ENCODE data around the gene CYP2U1. TPM values are rescaled to one million over a fixed set of nuclear protein-coding genes. Genes with fewer than 3 reads are reported as not detected.

The CYP2U1 gene
- total and polyA plus RNA-seq, 2 experiments from 2014 or later, result 3.2 to 9.9 TPM

DNA sequence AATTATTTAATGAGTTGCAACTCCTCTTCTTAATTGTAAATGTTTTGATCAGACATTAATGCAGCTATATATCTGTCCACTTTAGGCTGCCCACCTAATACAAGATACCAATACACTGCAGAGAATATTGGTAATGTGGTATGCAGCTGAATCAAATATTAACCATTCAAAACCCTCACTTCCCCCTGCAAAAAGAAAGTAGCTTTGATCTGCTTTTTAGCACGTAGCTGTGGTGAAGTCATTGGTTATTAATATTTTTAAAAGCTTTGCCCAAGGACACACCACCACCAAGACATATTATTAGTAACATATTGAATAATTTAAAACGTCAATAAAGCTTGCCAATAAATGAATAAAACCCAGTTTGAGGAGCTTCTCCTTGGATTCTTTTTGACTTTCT, 28.6 kb upstream of the CYP2U1 start:
- no peak overlapping the region for H3K27ac ChIP-seq (ENCODE audit: low read depth)
- no peaks in the 10 kb centered on the region for H3K36me3 ChIP-seq (ENCODE audit: insufficient read depth)
- DNase-seq (ENCODE audit: low spot score), result no peak
- no peak overlapping the region for H3K4me2 ChIP-seq
- peaks cover 6% of the 10 kb centered on the region; the same call in 2 of the 3 replicates for H3K9me3 Mint-ChIP-seq
- H3F3A ChIP-seq (replicated peaks; ENCODE audit: low read depth), result peaks cover 4% of the 10 kb centered on the region; the same call in 1 of the 2 replicates
- peaks cover 13% of the 10 kb centered on the region for H3K36me3 Mint-ChIP-seq (ENCODE audit: low read depth)
- peaks cover 9% of the 10 kb centered on the region; the same call in 2 of the 3 replicates for H3K4me1 Mint-ChIP-seq
- H3K4me1 ChIP-seq (ENCODE audit: insufficient read depth), result peaks cover 19% of the 10 kb centered on the region
- H3K27me3 ChIP-seq (ENCODE audit: insufficient read depth), result no peaks in the 10 kb centered on the region
- TF ChIP-seq JUNB (IDR thresholded peaks at IDR 0.05; ENCODE audit: unreplicated experiment) (no peak), CTCF (conservative IDR thresholded peaks at IDR 0.05; ENCODE audit: low read depth in 2 of 2) (no peak), REST (IDR thresholded peaks at IDR 0.05; ENCODE audit: unreplicated experiment) (no peak), ZNF331 (CRISPR knock-in tag; IDR thresholded peaks at IDR 0.05; ENCODE audit: low read depth) (no peak), EZH2 (IDR thresholded peaks at IDR 0.05; ENCODE audit: low read depth, unreplicated experiment) (no peak), STAT1 (IDR thresholded peaks at IDR 0.05; ENCODE audit: unreplicated experiment) (no peak), ZNF114 (CRISPR knock-in tag; IDR thresholded peaks at IDR 0.05) (no peak), CREB1 (CRISPR knock-in tag; IDR thresholded peaks at IDR 0.05; ENCODE audit: low read depth) (no peak), ETS1 (IDR thresholded peaks at IDR 0.05) (no peak), EZH2phosphoT487 (IDR thresholded peaks at IDR 0.05; ENCODE audit: unreplicated experiment) (no peak), NANOG (IDR thresholded peaks at IDR 0.05; ENCODE audit: borderline replicate concordance) (no peak), ZNF462 (CRISPR knock-in tag; IDR thresholded peaks at IDR 0.05) (no peak)
- no peak overlapping the region for H2AFZ ChIP-seq
- no peak overlapping the region for H3K4me3 ChIP-seq
- no peaks in the 10 kb centered on the region for H3K27me3 Mint-ChIP-seq (ENCODE audit: insufficient read depth, low read depth, poor library complexity)
- no peaks in the 10 kb centered on the region for H4K20me1 ChIP-seq (replicated peaks; ENCODE audit: insufficient read depth)
- ATAC-seq, result no peak
- no peak overlapping the region for H3K4me3 Mint-ChIP-seq
- peaks cover 18% of the 10 kb centered on the region; the same call in 1 of the 2 replicates for H3K9me2 ChIP-seq (ENCODE audit: insufficient read depth)
- no peak overlapping the region for H3K27ac Mint-ChIP-seq
- no peaks in the 10 kb centered on the region for H3K79me2 ChIP-seq (replicated peaks; ENCODE audit: insufficient read depth)
